ENCODE measurements around the gene TBC1D5. TPM values are rescaled to one million over a fixed set of nuclear protein-coding genes. Genes with fewer than 3 reads are reported as not detected.
"Not testable (repeated sequence)": the region's sequence is repeated elsewhere in the genome, so short reads cannot be mapped to it uniquely, and the experiment has no call there.

The TBC1D5 gene
- total RNA-seq, 4 donors from 2014 or later, result 51.9 to 66.8 (median 60.1) TPM

DNA sequence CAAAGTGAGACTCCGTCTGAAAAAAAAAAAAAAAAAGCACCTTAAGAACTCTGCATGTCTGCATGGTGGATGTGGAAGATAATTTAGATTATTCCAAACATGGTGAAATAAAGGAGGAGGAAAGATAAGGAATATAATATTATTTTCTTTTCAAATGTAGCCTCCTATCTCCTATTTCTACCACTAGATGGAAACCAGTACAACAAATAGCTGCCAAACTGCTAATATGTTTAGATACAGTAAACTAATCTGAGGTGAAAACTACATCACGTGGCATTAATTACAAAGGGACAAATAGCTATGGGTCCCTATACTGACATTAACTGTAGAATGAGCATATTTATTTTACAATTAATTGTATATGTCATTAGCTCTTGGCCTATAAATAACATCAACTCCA, 197.8 kb downstream of the TBC1D5 start:
- no peak overlapping the region for H3K4me3 ChIP-seq (ENCODE audit: low read depth, poor library complexity, severe bottlenecking)
- DNase-seq (ENCODE audit: low spot score in 2 of 2), result no peak
- no peak for TF ChIP-seq POLR2A (IDR thresholded peaks at IDR 0.05)
- TF ChIP-seq, protein P1, sequence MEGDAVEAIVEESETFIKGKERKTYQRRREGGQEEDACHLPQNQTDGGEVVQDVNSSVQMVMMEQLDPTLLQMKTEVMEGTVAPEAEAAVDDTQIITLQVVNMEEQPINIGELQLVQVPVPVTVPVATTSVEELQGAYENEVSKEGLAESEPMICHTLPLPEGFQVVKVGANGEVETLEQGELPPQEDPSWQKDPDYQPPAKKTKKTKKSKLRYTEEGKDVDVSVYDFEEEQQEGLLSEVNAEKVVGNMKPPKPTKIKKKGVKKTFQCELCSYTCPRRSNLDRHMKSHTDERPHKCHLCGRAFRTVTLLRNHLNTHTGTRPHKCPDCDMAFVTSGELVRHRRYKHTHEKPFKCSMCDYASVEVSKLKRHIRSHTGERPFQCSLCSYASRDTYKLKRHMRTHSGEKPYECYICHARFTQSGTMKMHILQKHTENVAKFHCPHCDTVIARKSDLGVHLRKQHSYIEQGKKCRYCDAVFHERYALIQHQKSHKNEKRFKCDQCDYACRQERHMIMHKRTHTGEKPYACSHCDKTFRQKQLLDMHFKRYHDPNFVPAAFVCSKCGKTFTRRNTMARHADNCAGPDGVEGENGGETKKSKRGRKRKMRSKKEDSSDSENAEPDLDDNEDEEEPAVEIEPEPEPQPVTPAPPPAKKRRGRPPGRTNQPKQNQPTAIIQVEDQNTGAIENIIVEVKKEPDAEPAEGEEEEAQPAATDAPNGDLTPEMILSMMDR (IDR thresholded peaks at IDR 0.05), result no peak
- intact Hi-C loops (cut with DNase I; ENCODE audit: low total_unique reads), result no loop called here
- 92 to 93% methylated on average over 2 of the region's 2 CpGs for WGBS, 2 donors

- TF ChIP-seq, protein P1 (IDR thresholded peaks at IDR 0.05), result no peak
- no peak for TF ChIP-seq POLR2A (IDR thresholded peaks at IDR 0.05)
- DNase-seq (ENCODE audit: low spot score in 2 of 2), result no peak
- no peak overlapping the region for H3K4me3 ChIP-seq (ENCODE audit: low read depth, poor library complexity, severe bottlenecking)
- 67 to 84% methylated on average over 1 of the region's 1 CpG for WGBS, 2 donors
- intact Hi-C loops (cut with DNase I; ENCODE audit: low total_unique reads), result no loop called here
Observed at GRCh38 chr3:17542591-17542990, 199.8 kb downstream of the TBC1D5 start.

DNA sequence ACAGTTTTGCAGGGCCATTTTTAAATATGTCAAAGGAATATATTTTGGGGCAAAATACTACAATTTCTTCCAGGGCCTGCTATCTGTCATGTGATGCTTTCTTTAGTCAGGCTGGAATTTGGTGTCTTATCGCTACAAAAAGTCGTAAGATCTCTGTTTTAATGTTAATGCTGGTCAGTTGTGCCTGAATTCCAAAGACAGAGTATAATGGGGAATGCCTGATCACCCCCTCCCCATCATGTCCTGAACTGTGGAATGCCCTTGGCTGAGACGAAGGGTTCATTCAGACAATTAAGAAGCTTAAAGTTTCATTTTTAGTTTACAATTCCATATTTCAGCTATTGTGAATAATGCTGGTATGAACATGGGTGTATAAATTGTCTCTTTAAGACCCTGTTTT, 203.0 kb downstream of the TBC1D5 start:
- no peak for TF ChIP-seq POLR2A (IDR thresholded peaks at IDR 0.05)
- TF ChIP-seq, protein P1 (IDR thresholded peaks at IDR 0.05), result no peak
- no peak overlapping the region for H3K4me3 ChIP-seq (ENCODE audit: low read depth, poor library complexity, severe bottlenecking)
- no peak for DNase-seq (ENCODE audit: low spot score in 2 of 2)
- intact Hi-C loops (cut with DNase I; ENCODE audit: low total_unique reads), result no loop called here
- 96 to 97% methylated on average over 3 of the region's 3 CpGs for WGBS, 2 donors

DNA sequence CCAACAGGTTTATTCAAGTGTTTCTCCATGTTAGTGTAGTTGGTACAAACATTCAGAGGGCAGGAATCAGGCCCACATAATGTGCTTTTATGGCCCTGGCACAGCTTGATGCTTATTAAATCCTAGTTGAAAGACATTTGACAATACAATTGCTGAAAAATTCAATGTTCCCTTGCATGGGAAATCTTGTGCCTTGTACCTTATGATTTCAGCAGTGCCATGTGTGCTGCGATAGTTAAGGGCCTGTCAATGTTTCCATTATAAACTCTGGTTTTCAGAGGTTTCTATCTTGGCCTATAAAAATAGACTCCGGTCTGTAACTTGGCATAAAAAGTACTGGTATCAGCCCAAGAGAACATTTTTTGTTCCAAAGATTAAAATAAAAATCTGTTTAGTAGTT, 207.2 kb downstream of the TBC1D5 start:
- DNase-seq (ENCODE audit: low spot score in 2 of 2), result no peak
- 45 to 62% methylated on average over 2 of the region's 2 CpGs for WGBS, 2 donors
- H3K4me3 ChIP-seq (ENCODE audit: low read depth, poor library complexity, severe bottlenecking), result no peak overlapping the region
- intact Hi-C loops (cut with DNase I; ENCODE audit: low total_unique reads), result no loop called here
- TF ChIP-seq POLR2A (IDR thresholded peaks at IDR 0.05), result no peak
- TF ChIP-seq, protein P1 (IDR thresholded peaks at IDR 0.05), result no peak

GRCh38 chr3:17532446-17532845, 210.0 kb downstream of the TBC1D5 start:
- intact Hi-C loops (cut with DNase I; ENCODE audit: low total_unique reads); H3K4me3 ChIP-seq (ENCODE audit: low read depth, poor library complexity, severe bottlenecking); DNase-seq (ENCODE audit: low spot score in 2 of 2): not testable (repeated sequence)
- 96 to 99% methylated on average over 4 of the region's 4 CpGs for WGBS, 2 donors

GRCh38 chr3:17529677-17530076, 212.8 kb downstream of the TBC1D5 start:
- WGBS, 2 donors, result 78 to 79% methylated on average over 11 of the region's 11 CpGs
- no peak for DNase-seq (ENCODE audit: low spot score in 2 of 2)
- intact Hi-C loops (cut with DNase I; ENCODE audit: low total_unique reads), result no loop called here
- no peak overlapping the region for H3K4me3 ChIP-seq (ENCODE audit: low read depth, poor library complexity, severe bottlenecking)
- TF ChIP-seq POLR2A (IDR thresholded peaks at IDR 0.05), result no peak
- TF ChIP-seq, protein P1 (IDR thresholded peaks at IDR 0.05), result no peak
